Stimulated activated CD8-positive, alpha-beta memory T cell treated with anti-CD3 and anti-CD28 coated beads, Interleukin-15, amount 100 ng/mL, for 24 hours (primary cell): ENCODE measurements around the gene PPP1R3E.

Experiments
- DNase-seq: peaks from one replicate; pipeline ENCODE4 v3.0.0-alpha.2; 2020; ENCODE audit warnings: low read depth

Gene PPP1R3E

DNA sequence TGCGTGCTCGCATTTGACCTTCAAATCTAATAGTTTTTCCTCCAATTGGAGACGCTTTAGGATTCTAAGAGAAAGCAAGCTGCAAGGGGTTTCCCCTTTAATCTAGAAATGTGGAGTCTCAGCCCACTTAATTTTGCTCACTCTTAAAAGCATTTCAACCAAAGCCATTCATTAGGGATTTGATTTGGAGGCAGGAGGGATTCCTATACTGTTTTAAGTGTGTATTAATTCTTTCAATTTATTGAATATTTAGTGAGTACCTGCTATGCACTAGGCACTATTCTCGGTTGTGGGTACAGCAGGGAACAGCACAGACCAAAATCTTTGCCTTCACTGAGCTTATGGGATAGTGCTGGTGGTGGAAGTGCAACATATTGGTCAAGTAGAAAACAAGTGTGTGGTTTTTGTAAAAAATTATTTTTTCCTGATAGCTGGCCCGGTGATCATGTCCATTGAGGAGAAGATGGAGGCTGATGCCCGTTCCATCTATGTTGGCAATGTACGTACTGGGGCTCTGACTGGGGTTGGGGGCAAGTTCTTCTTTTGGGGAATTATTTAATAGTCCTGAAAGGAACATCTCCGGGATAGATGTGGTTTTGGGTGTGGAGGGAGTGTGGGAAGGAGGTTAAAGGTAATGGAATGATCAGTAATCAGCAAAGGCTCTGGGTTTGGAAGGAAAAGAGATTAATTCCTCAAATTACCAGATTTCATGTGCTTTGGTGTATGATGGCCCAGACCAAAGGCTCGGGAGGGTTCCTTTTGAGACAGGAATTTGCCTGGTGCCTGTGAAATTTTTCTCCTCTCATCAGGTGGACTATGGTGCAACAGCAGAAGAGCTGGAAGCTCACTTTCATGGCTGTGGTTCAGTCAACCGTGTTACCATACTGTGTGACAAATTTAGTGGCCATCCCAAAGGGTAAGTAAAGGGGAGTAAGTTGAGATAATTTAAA lies 20.2 kb upstream of the PPP1R3E start:
- no peak for DNase-seq

- DNase-seq: no peak
Observed at GRCh38 chr14:23321572-23322547, 19.2 kb upstream of the PPP1R3E start.

DNA sequence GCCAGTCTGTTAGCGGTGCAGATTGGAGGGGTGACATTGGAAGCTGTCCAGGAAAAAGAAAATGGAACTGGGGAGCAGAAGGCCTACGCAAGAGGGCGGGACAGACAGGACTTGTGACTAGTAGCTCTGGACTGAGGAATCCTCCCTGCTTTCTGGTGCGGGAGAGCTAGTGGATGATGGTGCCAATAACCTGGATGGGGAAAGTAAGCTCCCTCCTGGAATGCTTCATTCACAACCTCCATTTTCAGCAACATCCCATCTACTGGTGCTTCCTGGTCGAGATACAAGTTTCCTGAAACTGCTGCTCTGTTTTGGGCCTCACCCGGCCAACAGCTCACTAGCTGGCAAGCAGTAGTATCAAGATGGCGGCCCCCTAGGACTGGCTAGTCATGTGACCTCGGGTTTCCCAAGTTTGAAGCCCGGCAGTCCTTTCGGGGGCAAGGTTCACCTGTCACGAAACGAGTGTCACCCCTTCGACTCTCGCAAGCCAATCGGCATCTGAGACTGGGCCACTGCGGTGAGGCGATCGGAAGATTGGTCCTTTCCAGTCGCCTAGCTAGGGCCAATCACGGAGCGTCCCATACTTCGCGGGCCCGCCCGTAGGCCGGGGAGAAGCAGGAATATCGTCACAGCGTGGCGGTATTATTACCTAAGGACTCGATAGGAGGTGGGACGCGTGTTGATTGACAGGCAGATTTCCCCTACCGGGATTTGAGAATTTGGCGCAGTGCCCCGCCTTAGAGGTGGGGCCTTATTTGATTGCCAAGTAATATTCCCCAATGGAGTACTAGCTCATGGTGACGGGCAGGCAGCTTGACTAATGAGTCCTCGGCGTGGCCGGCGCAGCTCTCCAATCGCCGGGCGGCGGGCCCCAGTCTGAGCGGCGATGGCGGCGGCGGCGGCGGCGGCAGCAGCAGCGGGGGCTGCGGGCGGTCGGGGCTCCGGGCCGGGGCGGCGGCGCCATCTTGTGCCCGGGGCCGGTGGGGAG lies 18.2 kb upstream of the PPP1R3E start, which contains the start of gene PABPN1:
Gene PABPN1 (plus strand): TSS at position 874 of the 988 bp plus-strand sequence. CDS start 13 bp downstream, at position 887.
- peak; percentile 81 for DNase-seq

DNA sequence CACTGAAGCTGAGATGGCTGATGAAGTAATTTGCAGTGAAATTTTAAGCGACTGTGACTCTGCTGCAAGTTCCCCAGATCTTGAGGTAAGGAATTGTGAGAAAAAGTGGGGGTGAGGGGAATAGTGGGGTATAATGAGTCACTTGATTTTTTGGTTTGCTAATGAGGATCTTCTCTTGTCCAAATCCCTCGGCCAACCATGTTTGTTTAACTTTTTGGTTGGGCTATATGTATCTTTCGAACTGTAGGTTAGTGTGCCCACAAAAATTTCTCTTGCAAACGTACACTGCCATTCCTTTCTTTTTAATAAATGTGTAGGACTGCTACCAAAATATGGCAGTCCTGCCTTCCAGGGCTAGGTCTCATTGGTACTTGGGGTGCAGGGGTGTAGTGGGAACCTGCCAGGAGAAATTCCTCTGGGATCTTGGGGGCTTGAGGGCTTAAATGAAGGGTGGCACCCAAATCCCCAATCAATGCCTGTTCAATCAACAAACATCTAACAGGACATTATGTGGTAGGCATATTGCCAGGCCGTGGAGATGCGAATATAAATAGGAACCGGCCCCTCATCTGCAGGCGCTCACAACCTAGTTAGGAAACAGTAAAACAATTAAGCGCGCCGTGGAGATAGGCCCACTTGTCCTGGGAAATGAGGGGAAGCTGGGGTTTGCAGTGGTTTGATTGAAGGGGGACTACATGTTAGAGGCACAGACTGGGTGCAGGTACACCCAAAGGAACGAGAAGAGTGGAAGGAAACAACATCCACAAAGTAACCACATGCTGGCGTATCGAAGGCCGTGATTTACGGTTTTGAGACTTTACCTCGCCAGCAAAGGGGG lies 17.3 kb upstream of the PPP1R3E start:
- no peak for DNase-seq

- DNase-seq: no peak
Observed at GRCh38 chr14:23316300-23316699, 13.6 kb upstream of the PPP1R3E start.

GRCh38 chr14:23310546-23310945 lies 7.9 kb upstream of the PPP1R3E start:
- DNase-seq: no peak

DNA sequence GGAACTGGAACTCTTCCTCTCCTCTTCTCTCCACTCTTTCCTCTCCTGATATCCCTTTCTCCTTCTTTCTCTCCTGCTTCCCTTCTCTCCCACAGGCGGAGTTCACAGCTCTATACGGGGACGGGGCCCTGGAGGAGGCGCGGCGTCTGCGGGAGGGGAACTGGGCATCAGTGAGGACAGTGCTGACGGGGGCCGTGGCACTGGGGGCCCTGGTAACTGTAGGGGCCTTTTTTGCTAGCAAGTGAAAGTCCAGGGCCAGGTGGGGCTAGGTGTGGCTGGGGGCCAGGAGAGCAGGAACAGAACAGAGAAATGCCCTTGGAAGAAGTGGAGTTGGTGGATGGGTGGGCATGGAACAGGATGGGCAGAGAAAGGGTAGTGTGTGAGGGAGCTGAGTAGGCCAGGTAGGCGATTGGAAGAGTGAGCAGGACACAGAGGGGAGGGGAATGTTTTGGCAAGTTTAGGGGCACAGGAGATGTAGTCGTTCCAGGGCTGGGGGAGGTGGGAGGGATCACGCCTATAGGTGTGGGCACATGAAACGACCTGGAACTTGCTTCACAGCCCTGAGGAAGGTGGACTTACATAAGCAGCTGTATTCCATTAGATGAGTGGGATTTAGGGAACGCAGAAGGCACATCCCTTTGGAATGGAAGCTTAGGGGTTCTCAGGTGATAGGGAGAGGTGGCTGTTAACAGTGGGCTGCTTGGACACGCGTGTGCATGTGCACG lies 6.2 kb upstream of the PPP1R3E start:
- DNase-seq: no peak

GRCh38 chr14:23307687-23308644 lies 5.3 kb upstream of the PPP1R3E start:
- no peak for DNase-seq

GRCh38 chr14:23307146-23307530 lies 4.5 kb upstream of the PPP1R3E start:
- DNase-seq: no peak

DNA sequence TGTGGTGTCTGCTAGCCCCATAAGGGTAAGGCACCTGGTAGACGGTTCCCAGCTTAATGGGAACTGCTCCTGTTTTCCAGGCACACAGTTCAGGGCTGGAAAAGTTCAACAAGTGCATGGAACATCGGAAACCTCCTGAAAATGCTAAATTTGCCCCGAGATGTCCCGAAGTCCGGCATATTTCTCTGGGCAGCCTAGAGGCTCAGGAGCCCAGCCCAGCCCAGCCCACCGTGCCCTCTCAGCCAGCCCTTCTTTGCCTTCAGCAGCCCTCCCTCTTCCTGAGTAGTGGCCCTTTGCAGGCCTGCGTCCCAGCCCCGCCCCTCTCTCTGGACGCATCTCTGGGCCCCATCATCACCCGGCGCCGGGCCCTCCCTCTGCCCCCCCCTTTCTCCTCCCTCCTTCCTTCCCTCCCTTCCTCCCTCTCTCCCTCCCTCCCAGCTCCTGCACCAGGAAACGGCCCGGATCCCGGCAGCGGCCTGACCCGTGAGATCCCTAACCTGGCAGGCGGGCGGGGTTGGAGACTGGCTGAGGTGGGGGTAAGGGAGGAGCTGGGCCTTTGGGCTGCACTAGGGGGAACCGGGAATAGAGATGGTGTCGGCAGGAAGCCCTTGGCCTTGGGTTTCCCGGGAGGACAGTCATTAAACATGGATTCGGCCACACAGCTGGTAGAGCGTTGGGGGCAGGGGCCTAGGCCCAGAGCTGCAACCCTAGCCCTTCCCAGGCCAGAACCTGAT lies 3.9 kb upstream of the PPP1R3E start, which contains the start of gene BCL2L2:
Gene BCL2L2 (plus strand): TSS at position 422 of the 734 bp plus-strand sequence. CDS start 935 bp downstream, outside the sequence.
- DNase-seq: no peak

- no peak for DNase-seq
Observed at GRCh38 chr14:23301969-23302289, 730 bp downstream of the PPP1R3E start.

DNA sequence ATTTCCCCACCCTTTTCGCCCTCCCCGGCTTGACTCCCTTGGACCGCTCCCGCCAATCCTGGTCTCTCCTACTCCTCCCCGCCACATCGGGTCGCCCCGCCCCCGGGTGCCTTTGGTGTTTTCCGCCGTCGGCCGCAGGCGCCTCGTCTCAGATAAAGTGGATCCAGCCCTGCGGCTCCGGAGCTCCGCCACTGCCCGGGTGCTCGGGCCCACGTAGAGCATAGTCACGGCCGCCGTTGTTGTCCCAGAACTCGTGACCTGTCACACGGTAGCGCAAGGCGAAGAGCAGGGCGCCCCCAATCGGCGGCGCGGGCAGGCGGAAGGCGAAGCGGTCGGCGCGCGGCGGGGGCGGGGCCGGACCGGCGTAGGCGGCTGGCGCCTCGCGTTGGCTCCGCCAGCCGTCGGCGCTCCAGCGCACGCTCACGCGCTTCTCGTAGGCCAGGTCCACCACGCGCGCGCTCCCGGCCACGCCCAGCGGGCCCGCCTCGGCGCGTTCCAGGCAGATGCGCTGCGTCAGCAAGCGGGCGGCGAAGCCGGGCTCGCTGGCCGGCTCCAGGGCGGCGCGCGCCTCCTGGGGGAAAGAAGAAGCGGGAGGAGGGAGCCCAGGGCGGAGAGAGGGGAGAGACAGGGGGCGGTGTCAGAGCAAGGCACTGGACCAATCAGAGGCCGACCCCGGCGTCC lies 1.2 kb downstream of the PPP1R3E start:
- DNase-seq: peak; percentile 95

GRCh38 chr14:23300687-23301223 lies 1.9 kb downstream of the PPP1R3E start:
- DNase-seq: no peak

DNA sequence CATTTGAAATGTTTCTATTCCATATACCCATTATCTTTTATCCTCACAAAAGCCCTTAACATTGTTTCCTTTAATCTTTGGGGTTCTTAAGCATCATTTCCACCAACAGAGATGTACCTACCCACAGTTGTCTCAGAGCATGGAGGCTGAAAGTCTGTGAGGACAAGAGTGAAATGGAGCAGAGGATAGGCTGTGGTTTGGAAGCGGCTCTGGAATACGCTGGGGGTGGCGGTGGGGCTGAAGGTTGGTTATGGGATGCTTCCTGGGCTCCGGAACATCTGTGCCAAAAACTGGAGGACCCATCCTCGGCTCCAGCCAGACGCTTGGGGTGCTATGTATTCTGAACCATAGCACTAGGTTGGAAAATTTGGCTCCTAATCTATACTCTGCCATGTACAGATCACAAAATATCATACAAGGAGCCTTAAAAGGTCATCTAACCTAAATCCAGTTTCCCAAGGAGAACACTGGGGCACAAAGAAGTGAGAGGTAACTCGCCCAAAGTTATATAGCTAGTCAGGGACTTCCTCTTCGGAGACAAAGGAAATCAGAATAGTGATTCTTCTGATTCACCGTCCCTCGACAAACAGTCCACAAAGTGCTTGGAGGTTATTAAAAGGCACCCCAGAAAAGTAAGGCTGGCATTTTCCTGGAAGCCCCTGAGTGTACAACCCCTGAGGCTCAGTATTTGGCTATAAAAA lies 2.5 kb downstream of the PPP1R3E start:
- DNase-seq: no peak

DNA sequence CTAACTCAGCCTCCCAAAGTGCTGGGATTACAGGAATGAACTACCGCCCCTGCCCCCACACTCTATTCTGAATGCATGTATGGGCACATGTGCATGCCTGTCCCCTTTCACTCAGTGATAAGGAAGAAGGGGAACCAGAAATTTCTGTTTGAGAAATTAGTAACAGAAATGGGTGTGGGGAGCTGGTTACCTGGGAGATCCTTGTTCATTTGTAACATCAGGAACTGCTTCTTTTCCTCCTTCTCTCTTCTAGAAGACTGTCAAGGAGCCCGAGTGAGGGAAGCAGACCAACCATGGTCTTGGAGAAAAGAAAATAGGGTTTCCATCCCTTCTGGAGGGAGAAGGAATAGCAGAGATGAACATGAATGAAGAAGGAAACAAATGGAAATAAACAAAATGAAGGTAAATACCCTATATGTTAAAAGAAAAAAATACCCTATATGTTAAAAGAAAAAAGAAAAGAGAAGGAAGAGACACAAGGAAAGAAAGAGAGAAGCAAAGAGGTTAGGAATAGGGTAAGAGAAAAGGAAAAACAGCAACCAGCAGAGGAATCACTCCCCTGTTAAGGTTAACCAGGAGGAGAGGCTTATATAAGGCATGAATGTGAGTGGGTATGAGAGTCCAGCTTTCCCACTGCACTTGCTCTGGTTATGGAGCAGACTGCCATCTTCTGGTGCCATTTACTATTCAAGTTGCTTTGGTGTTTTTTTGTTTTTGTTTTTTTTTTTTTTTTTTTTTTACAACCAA lies 3.3 kb downstream of the PPP1R3E start:
- DNase-seq: no peak
